Stromal cell of bone marrow (primary cell): ENCODE data around the gene PCSK9.
A peak's percentile ranks its signal among the peaks of the same experiment; 100 is the strongest.
"Not testable (repeated sequence)": the region's sequence is repeated elsewhere in the genome, so short reads cannot be mapped to it uniquely, and the experiment has no call there.

Source experiments
- DNase-seq: peaks from one replicate; pipeline ENCODE4 v3.0.0-alpha.2; 2012; ENCODE audit warnings: low read depth

Gene PCSK9

GRCh38 chr1:55081188-55081904 is 42.0 kb downstream of the PCSK9 start:
- DNase-seq: no peak

GRCh38 chr1:55081905-55082296 is 42.6 kb downstream of the PCSK9 start:
- peak; percentile 25 for DNase-seq

DNA sequence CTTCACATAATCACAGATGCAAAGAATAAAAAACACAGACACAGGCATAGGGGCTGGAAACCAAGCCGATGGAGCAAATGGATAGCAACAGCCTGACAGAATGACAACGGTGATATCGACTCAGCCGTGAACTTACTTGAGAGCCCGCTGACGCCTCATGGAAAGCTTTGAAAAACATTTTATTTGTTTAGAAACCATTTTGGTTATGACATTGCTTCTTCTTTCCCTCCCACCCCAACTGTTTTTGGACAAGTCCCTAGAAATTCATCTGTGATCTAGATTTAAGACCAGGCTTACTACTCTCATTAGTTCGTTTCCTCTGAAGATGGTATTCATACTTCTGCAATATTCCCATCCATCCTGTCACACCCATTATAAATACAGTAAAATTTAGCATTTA is 44.9 kb downstream of the PCSK9 start:
- no peak for DNase-seq

DNA sequence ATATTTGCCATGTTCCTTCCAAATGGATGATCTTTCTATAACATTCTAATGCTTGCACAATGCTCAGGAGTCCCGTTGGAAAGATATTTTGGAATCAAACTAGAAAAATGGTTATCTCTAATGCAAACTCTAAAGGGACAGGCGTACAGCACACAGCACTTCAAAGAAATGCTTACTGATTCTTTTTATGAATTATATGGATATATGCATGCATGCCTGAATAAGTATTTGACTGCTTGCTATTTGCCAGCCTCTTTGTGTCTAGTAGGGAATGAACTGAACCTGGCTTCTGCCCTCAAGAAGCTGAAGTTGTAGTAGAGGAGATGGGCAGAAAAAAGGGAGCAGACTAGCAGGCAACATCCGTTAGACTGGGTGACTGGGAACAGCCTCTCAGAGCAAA is 48.1 kb downstream of the PCSK9 start:
- DNase-seq: no peak

- no peak for DNase-seq
These were observed 49.1 kb downstream of the PCSK9 start for GRCh38 chr1:55088413-55088812.

GRCh38 chr1:55089683-55090082 is 50.3 kb downstream of the PCSK9 start:
- no peak for DNase-seq

GRCh38 chr1:55092475-55092874 is 53.1 kb downstream of the PCSK9 start:
- DNase-seq: no peak

- no peak for DNase-seq
These were observed 55.7 kb downstream of the PCSK9 start for GRCh38 chr1:55095095-55095494.

GRCh38 chr1:55103891-55104290 is 64.5 kb downstream of the PCSK9 start:
- DNase-seq: no peak

DNA sequence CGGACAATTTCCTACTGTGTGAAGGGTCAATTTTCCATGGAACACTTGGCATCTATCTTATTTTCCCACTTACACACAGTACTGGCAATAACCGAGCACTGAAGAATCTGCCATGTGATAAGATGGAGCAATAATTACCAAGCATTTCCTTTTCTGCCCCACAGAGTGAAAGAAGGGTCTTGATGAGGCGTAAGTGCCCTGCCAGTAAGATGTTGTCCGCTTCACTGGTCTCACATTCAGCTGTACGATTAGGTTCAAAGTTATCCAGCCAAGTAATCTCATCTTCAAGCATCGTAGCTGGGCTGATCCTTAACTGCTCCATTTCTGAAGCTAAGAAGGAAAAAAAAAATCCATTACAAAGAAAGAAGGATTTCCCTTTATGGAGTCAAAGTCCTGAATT is 67.8 kb downstream of the PCSK9 start:
- DNase-seq: no peak

DNA sequence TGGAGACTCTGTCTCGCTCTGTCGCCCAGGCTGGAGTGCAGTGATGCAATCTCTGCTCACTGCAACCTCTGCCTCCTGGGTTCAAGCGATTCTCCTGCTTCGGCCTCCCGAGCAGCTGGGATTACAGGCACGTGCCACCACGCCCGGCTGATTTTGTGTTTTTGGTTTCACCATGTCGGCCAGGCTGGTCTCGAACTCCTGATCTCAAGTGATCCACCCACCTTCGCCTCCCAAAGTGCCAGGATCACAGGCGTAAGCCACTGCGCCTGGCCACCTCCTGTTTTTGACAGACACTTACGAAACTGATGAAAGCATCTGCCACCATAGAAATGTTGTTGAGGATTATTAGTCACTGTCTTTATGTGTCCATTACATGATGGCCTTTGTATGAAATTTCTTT is 69.7 kb downstream of the PCSK9 start:
- DNase-seq: not testable (repeated sequence)
